Measurements from ENCODE around the gene TENM4.

Gene TENM4

GRCh38 chr11:79377406-79377805, 63.4 kb downstream of the TENM4 start:
- no peak for TF ChIP-seq USF1 (IDR thresholded peaks at IDR 0.05)
- no peak for TF ChIP-seq REST (IDR thresholded peaks at IDR 0.05; ENCODE audit: low read depth)
- TF ChIP-seq RAD21 (IDR thresholded peaks at IDR 0.05; ENCODE audit: low read depth) = no peak
- no peak for TF ChIP-seq ZBTB7A (IDR thresholded peaks at IDR 0.05; ENCODE audit: low read depth)
- no peak for TF ChIP-seq TCF12 (IDR thresholded peaks at IDR 0.05; ENCODE audit: low read depth)

GRCh38 chr11:79375818-79376550, 64.8 kb downstream of the TENM4 start:
- TF ChIP-seq YY1 (IDR thresholded peaks at IDR 0.05; ENCODE audit: low read depth) (no peak), TCF12 (IDR thresholded peaks at IDR 0.05; ENCODE audit: low read depth) (no peak), EGR1 (IDR thresholded peaks at IDR 0.05) (no peak), ZBTB7A (IDR thresholded peaks at IDR 0.05; ENCODE audit: low read depth) (no peak), USF1 (IDR thresholded peaks at IDR 0.05) (no peak), CREB1 (IDR thresholded peaks at IDR 0.05; ENCODE audit: low read depth) (no peak), MAX (IDR thresholded peaks at IDR 0.05) (no peak), TAF1 (IDR thresholded peaks at IDR 0.05; ENCODE audit: low read depth) (no peak), FOXM1 (IDR thresholded peaks at IDR 0.05; ENCODE audit: borderline replicate concordance, low read depth) (no peak), EP300 (IDR thresholded peaks at IDR 0.05; ENCODE audit: borderline replicate concordance) (no peak), TEAD4 (IDR thresholded peaks at IDR 0.05) (no peak), CEBPB (IDR thresholded peaks at IDR 0.05) (no peak), RAD21 (IDR thresholded peaks at IDR 0.05; ENCODE audit: low read depth) (no peak), REST (IDR thresholded peaks at IDR 0.05; ENCODE audit: low read depth) (no peak), NFIC (IDR thresholded peaks at IDR 0.05) (no peak)

- no peak for TF ChIP-seq YY1 (IDR thresholded peaks at IDR 0.05; ENCODE audit: low read depth)
- no peak for TF ChIP-seq CEBPB (IDR thresholded peaks at IDR 0.05)
- no peak for TF ChIP-seq RAD21 (IDR thresholded peaks at IDR 0.05; ENCODE audit: low read depth)
- no peak for TF ChIP-seq USF1 (IDR thresholded peaks at IDR 0.05)
- no peak for TF ChIP-seq MAX (IDR thresholded peaks at IDR 0.05)
- no peak for TF ChIP-seq CREB1 (IDR thresholded peaks at IDR 0.05; ENCODE audit: low read depth)
- no peak for TF ChIP-seq FOXM1 (IDR thresholded peaks at IDR 0.05; ENCODE audit: borderline replicate concordance, low read depth)
- TF ChIP-seq TEAD4 (IDR thresholded peaks at IDR 0.05) = no peak
- TF ChIP-seq TAF1 (IDR thresholded peaks at IDR 0.05; ENCODE audit: low read depth) = no peak
- TF ChIP-seq EGR1 (IDR thresholded peaks at IDR 0.05) = no peak
- no peak for TF ChIP-seq ZBTB7A (IDR thresholded peaks at IDR 0.05; ENCODE audit: low read depth)
- TF ChIP-seq REST (IDR thresholded peaks at IDR 0.05; ENCODE audit: low read depth) = no peak
- TF ChIP-seq TCF12 (IDR thresholded peaks at IDR 0.05; ENCODE audit: low read depth) = no peak
- TF ChIP-seq EP300 (IDR thresholded peaks at IDR 0.05; ENCODE audit: borderline replicate concordance) = no peak
- no peak for TF ChIP-seq NFIC (IDR thresholded peaks at IDR 0.05)
Observed at GRCh38 chr11:79374727-79375126, 66.1 kb downstream of the TENM4 start.

- TF ChIP-seq NFIC (IDR thresholded peaks at IDR 0.05) = no peak
- TF ChIP-seq ZBTB7A (IDR thresholded peaks at IDR 0.05; ENCODE audit: low read depth) = no peak
- no peak for TF ChIP-seq TCF12 (IDR thresholded peaks at IDR 0.05; ENCODE audit: low read depth)
- no peak for TF ChIP-seq RAD21 (IDR thresholded peaks at IDR 0.05; ENCODE audit: low read depth)
- TF ChIP-seq USF1 (IDR thresholded peaks at IDR 0.05) = no peak
- no peak for TF ChIP-seq YY1 (IDR thresholded peaks at IDR 0.05; ENCODE audit: low read depth)
- no peak for TF ChIP-seq FOXM1 (IDR thresholded peaks at IDR 0.05; ENCODE audit: borderline replicate concordance, low read depth)
- TF ChIP-seq CEBPB (IDR thresholded peaks at IDR 0.05) = no peak
- TF ChIP-seq TEAD4 (IDR thresholded peaks at IDR 0.05) = no peak
- TF ChIP-seq TAF1 (IDR thresholded peaks at IDR 0.05; ENCODE audit: low read depth) = no peak
- TF ChIP-seq CREB1 (IDR thresholded peaks at IDR 0.05; ENCODE audit: low read depth) = no peak
- no peak for TF ChIP-seq REST (IDR thresholded peaks at IDR 0.05; ENCODE audit: low read depth)
- no peak for TF ChIP-seq EGR1 (IDR thresholded peaks at IDR 0.05)
- TF ChIP-seq MAX (IDR thresholded peaks at IDR 0.05) = no peak
- TF ChIP-seq EP300 (IDR thresholded peaks at IDR 0.05; ENCODE audit: borderline replicate concordance) = no peak
Observed at GRCh38 chr11:79371724-79372123, 69.1 kb downstream of the TENM4 start.

All from Ishikawa (cell line).